Central memory CD8-positive, alpha-beta T cell (primary cell): ENCODE results near the gene PLA2G3.
"Not testable (repeated sequence)": the region's sequence is repeated elsewhere in the genome, so short reads cannot be mapped to it uniquely, and the experiment has no call there.

Source experiments
- ATAC-seq: fragments of 150-1000 bp; cut with Tn5 transposase; replicated peaks from 2 replicates; pipeline ENCODE4 v1.10.0; 2022; ENCODE audit warnings: mild to moderate bottlenecking, moderate FRiP score, moderate number of reproducible peaks; ENCODE audit not compliant: poor library complexity, severe bottlenecking; ENCODE audit errors: extremely low read depth
- DNase-seq, 2 donors: peaks; one replicate each; pipeline ENCODE4 v3.0.0; 2021; ENCODE audit warnings: low spot score in 2 of 2
- H3K27ac Mint-ChIP-seq: one replicate; pipeline ENCODE4 v1.8.0; 2022; ENCODE audit warnings: low read depth, mild to moderate bottlenecking, moderate library complexity, mixed read lengths
- H3K27me3 Mint-ChIP-seq: one replicate; pipeline ENCODE4 v1.8.0; 2022; ENCODE audit warnings: mixed read lengths
- H3K36me3 Mint-ChIP-seq: one replicate; pipeline ENCODE4 v1.8.0; 2022; ENCODE audit warnings: mild to moderate bottlenecking, moderate library complexity, mixed read lengths; ENCODE audit not compliant: insufficient read depth
- H3K4me1 Mint-ChIP-seq: one replicate; pipeline ENCODE4 v1.8.0; 2022; ENCODE audit warnings: mixed read lengths
- H3K4me3 Mint-ChIP-seq: one replicate; pipeline ENCODE4 v1.8.0; 2022; ENCODE audit warnings: mild to moderate bottlenecking, moderate library complexity, mixed read lengths
- H3K9me3 Mint-ChIP-seq: one replicate; pipeline ENCODE4 v1.8.0; 2022; ENCODE audit warnings: mixed read lengths

PLA2G3 gene

GRCh38 chr22:31139866-31140716, at the start of gene PLA2G3:
Gene PLA2G3, minus strand, starts transcription at chr22:31140508. Its CDS starts 154 bp downstream, at chr22:31140354.
- no peak for ATAC-seq

GRCh38 chr22:31187627-31188026, 47.3 kb upstream of the PLA2G3 start:
- Mint-ChIP-seq H3K4me1 (peaks cover 4% of the 10 kb centered on the region), H3K36me3 (peaks cover 8% of the 10 kb centered on the region), H3K9me3 (no peaks in the 10 kb centered on the region), H3K27me3 (no peaks in the 10 kb centered on the region), H3K4me3 (no peak overlapping the region), H3K27ac (no peak overlapping the region)
- no peak for ATAC-seq
- no peak for DNase-seq

More at GRCh38 chr22:31139866-31140716, at the start of gene PLA2G3:
- Mint-ChIP-seq H3K4me3 (no peak within 1 kb of the TSS), H3K27ac (peak within 1 kb of the TSS; percentile 35), H3K4me1 (no peaks in the 10 kb centered on the region), H3K36me3 (no peaks in the 10 kb centered on the region), H3K27me3 (peaks cover 10% of the 10 kb centered on the region), H3K9me3 (no peaks in the 10 kb centered on the region)
- no peak for DNase-seq

- no peaks in the 10 kb centered on the region for H3K27me3 Mint-ChIP-seq
- no peak overlapping the region for H3K27ac Mint-ChIP-seq
- no peaks in the 10 kb centered on the region for H3K4me1 Mint-ChIP-seq
- DNase-seq (no peak), ATAC-seq (no peak)
- H3K36me3 Mint-ChIP-seq, result peaks cover 14% of the 10 kb centered on the region
- H3K4me3 Mint-ChIP-seq, result no peak overlapping the region
- H3K9me3 Mint-ChIP-seq, result no peaks in the 10 kb centered on the region
Observed at GRCh38 chr22:31185056-31185455, 44.7 kb upstream of the PLA2G3 start.

- H3K4me3 Mint-ChIP-seq, result no peak overlapping the region
- no peaks in the 10 kb centered on the region for H3K4me1 Mint-ChIP-seq
- ATAC-seq (no peak), DNase-seq (no peak)
- no peaks in the 10 kb centered on the region for H3K27me3 Mint-ChIP-seq
- H3K27ac Mint-ChIP-seq, result no peak overlapping the region
- H3K36me3 Mint-ChIP-seq, result peaks cover 12% of the 10 kb centered on the region
- H3K9me3 Mint-ChIP-seq, result no peaks in the 10 kb centered on the region
Observed at GRCh38 chr22:31184015-31184414, 43.7 kb upstream of the PLA2G3 start.

- Mint-ChIP-seq H3K4me3 (no peak overlapping the region), H3K27ac (no peak overlapping the region), H3K36me3 (peaks cover 17% of the 10 kb centered on the region), H3K4me1 (no peaks in the 10 kb centered on the region), H3K9me3 (no peaks in the 10 kb centered on the region), H3K27me3 (no peaks in the 10 kb centered on the region)
- DNase-seq (no peak), ATAC-seq (no peak)
Observed at GRCh38 chr22:31179345-31179744, 39.0 kb upstream of the PLA2G3 start.

- DNase-seq (no peak), ATAC-seq (no peak)
- no peak overlapping the region for H3K27ac Mint-ChIP-seq
- no peaks in the 10 kb centered on the region for H3K27me3 Mint-ChIP-seq
- no peaks in the 10 kb centered on the region for H3K4me1 Mint-ChIP-seq
- H3K9me3 Mint-ChIP-seq, result no peaks in the 10 kb centered on the region
- peaks cover 17% of the 10 kb centered on the region for H3K36me3 Mint-ChIP-seq
- H3K4me3 Mint-ChIP-seq, result no peak overlapping the region
Observed at GRCh38 chr22:31178859-31179258, 38.6 kb upstream of the PLA2G3 start.

- DNase-seq (no peak), ATAC-seq (no peak)
- H3K36me3 Mint-ChIP-seq, result peaks cover 18% of the 10 kb centered on the region
- no peaks in the 10 kb centered on the region for H3K9me3 Mint-ChIP-seq
- no peaks in the 10 kb centered on the region for H3K4me1 Mint-ChIP-seq
- H3K27ac Mint-ChIP-seq, result no peak overlapping the region
- no peak overlapping the region for H3K4me3 Mint-ChIP-seq
- H3K27me3 Mint-ChIP-seq, result no peaks in the 10 kb centered on the region
Observed at GRCh38 chr22:31177420-31178162, 37.3 kb upstream of the PLA2G3 start.

- ATAC-seq (no peak), DNase-seq (no peak)
- no peak overlapping the region for H3K4me3 Mint-ChIP-seq
- no peaks in the 10 kb centered on the region for H3K4me1 Mint-ChIP-seq
- no peaks in the 10 kb centered on the region for H3K27me3 Mint-ChIP-seq
- no peaks in the 10 kb centered on the region for H3K9me3 Mint-ChIP-seq
- H3K36me3 Mint-ChIP-seq, result peaks cover 18% of the 10 kb centered on the region
- H3K27ac Mint-ChIP-seq, result no peak overlapping the region
Observed at GRCh38 chr22:31176923-31177322, 36.6 kb upstream of the PLA2G3 start.

- H3K36me3 Mint-ChIP-seq, result peaks cover 20% of the 10 kb centered on the region
Observed at GRCh38 chr22:31173386-31174145, 33.3 kb upstream of the PLA2G3 start.

GRCh38 chr22:31171734-31172133, 31.4 kb upstream of the PLA2G3 start:
- not testable (repeated sequence) for ATAC-seq, H3K27ac Mint-ChIP-seq, DNase-seq, H3K27me3 Mint-ChIP-seq, H3K4me3 Mint-ChIP-seq, H3K9me3 Mint-ChIP-seq
- peaks cover 18% of the 10 kb centered on the region for H3K4me1 Mint-ChIP-seq
- peaks cover 20% of the 10 kb centered on the region for H3K36me3 Mint-ChIP-seq

More at GRCh38 chr22:31173386-31174145, 33.3 kb upstream of the PLA2G3 start:
- Mint-ChIP-seq H3K4me1 (peaks cover 8% of the 10 kb centered on the region), H3K4me3 (no peak overlapping the region), H3K9me3 (no peaks in the 10 kb centered on the region), H3K27ac (no peak overlapping the region), H3K27me3 (no peaks in the 10 kb centered on the region)
- no peak for DNase-seq
- no peak for ATAC-seq

- Mint-ChIP-seq H3K4me3 (no peak overlapping the region), H3K9me3 (no peaks in the 10 kb centered on the region), H3K36me3 (peaks cover 22% of the 10 kb centered on the region), H3K4me1 (peaks cover 25% of the 10 kb centered on the region), H3K27me3 (no peaks in the 10 kb centered on the region), H3K27ac (no peak overlapping the region)
- DNase-seq, result no peak
- no peak for ATAC-seq
Observed at GRCh38 chr22:31170971-31171370, 30.7 kb upstream of the PLA2G3 start.

- Mint-ChIP-seq H3K4me3 (no peak overlapping the region), H3K4me1 (peaks cover 45% of the 10 kb centered on the region), H3K9me3 (no peaks in the 10 kb centered on the region), H3K27ac (peak overlapping the region; percentile 59), H3K36me3 (peaks cover 18% of the 10 kb centered on the region), H3K27me3 (no peaks in the 10 kb centered on the region)
- no peak for DNase-seq
- no peak for ATAC-seq
Observed at GRCh38 chr22:31162015-31162765, 21.9 kb upstream of the PLA2G3 start.
